Spleen (tissue), 11 donors: ENCODE measurements around the gene CHCHD3. TPM values are rescaled to one million over a fixed set of nuclear protein-coding genes. Genes with fewer than 3 reads are reported as not detected.

ENCODE experiments used
- DNase-seq: peaks from one replicate; pipeline ENCODE4 v3.0.0-alpha.2; 2020
- H3K27ac ChIP-seq, 8 donors: fragments of 200-600 bp; sonication (generic) in 7 of 8; 1 replicate in 4 of 8; 2 replicates in 4 of 8; pipeline versions ENCODE4 v1.5.0 to v1.8.0; 2016 to 2021; ENCODE audit warnings: inconsistent platforms in 4 of 8, mild to moderate bottlenecking in 4 of 8, moderate library complexity in 1 of 8
- H3K27me3 ChIP-seq, 7 donors: fragments of 200-600 bp; sonication (generic) in 6 of 7; replicated peaks in 1 of 7; 1 replicate in 4 of 7; 2 replicates in 3 of 7; pipeline versions ENCODE4 v1.5.0 to v1.8.0; 2016 to 2021; ENCODE audit warnings: inconsistent platforms in 3 of 7, mild to moderate bottlenecking in 1 of 7
- H3K36me3 ChIP-seq, 6 donors: fragments of 200-600 bp; sonication (generic) in 5 of 6; 1 replicate in 4 of 6; 2 replicates in 2 of 6; pipeline versions ENCODE4 v1.5.0 to v1.8.0; 2016 to 2021; ENCODE audit warnings: inconsistent platforms in 2 of 6
- H3K4me1 ChIP-seq, 6 donors: fragments of 200-600 bp; sonication (generic) in 5 of 6; 1 replicate in 3 of 6; 2 replicates in 3 of 6; pipeline versions ENCODE4 v1.5.0 to v1.8.0; 2016 to 2021; ENCODE audit warnings: inconsistent platforms in 3 of 6
- H3K4me3 ChIP-seq, 8 donors: fragments of 200-600 bp; sonication (generic) in 7 of 8; 1 replicate in 4 of 8; 2 replicates in 4 of 8; pipeline versions ENCODE4 v1.5.0 to v1.8.0; 2016 to 2021; ENCODE audit warnings: inconsistent platforms in 4 of 8, mild to moderate bottlenecking in 4 of 8, moderate library complexity in 2 of 8
- H3K9me3 ChIP-seq, 8 donors: fragments of 200-600 bp; sonication (generic) in 7 of 8; 1 replicate in 4 of 8; 2 replicates in 4 of 8; pipeline versions ENCODE4 v1.5.0 to v1.8.0; 2016 to 2021; ENCODE audit warnings: inconsistent platforms in 4 of 8
- CTCF ChIP-seq, 11 experiments: fragments of 200-600 bp in 7 of 11; fragments of 450-650 bp in 4 of 11; sonication (generic) in 4 of 11; IDR thresholded peaks in 8 of 11; conservative IDR thresholded peaks in 3 of 11; 1 replicate in 7 of 11; 2 replicates in 4 of 11; pipeline versions ENCODE4 v1.4.0 to v1.8.0; 2016 to 2021; ENCODE audit warnings: antibody characterized with exemption in 11 of 11, inconsistent platforms in 4 of 11, mild to moderate bottlenecking in 1 of 11
- POLR2A ChIP-seq, 3 donors: fragments of 450-650 bp; IDR thresholded peaks; one replicate each; pipeline ENCODE4 v1.5.1; 2017; ENCODE audit warnings: antibody characterized with exemption in 3 of 3, mild to moderate bottlenecking in 1 of 3
- POLR2AphosphoS5 ChIP-seq, 3 donors: sonication (generic); formaldehyde crosslinking; IDR thresholded peaks; one replicate each; pipeline ENCODE4 v1.5.1; 2017; ENCODE audit warnings: antibody characterized with exemption in 3 of 3
- WGBS, 5 donors: extraction: QIAGEN DNeasy Blood & Tissue Kit in 3 of 5; methylation state at CpG; one replicate each; pipeline versions ENCODE4 v1.1.5 to v1.1.7; 2013 to 2018; 5-methylcytosine and 5-hydroxymethylcytosine counted together
- intact Hi-C: fragments of 100-400 bp; cut with DNase I; formaldehyde crosslinking; loops from one replicate; pipeline ENCODE4 v1.15.0; 2023; ENCODE audit warnings: low total_unique reads
- polyA plus RNA-seq, 3 donors: library from polyadenylated mRNA; stranded (reverse); fragments of 200-250 nt; gene quantifications; one replicate each; pipeline ENCODE4 v1.2.1, GENCODE V29; 2013
- total RNA-seq, 7 donors: library from RNA; depleted of rRNA in 3 of 7; stranded (reverse); fragments of >200 nt in 3 of 7; fragmentation: NEBNext Ultra II Directional in 4 of 7; extraction: Animal tissue kit (Norgen Biotek cat#: 25700) in 4 of 7; gene quantifications; one replicate each; pipeline versions ENCODE4 v1.1.0 to v1.2.1, GENCODE V29; 2016 to 2021
- donor health status: healthy with polysubstance abuse.
- donor health status: DM: no; HTN: no; CAD: no; lungs with moderate emphysema.
- donor health status: DM: no; HTN: no; CAD: no.
- donor health status: Bipolar disorder and iron deficiency.
- donor health status: healthy.
- donor health status: DM: no; HTN: no; CAD: no.
- donor health status: DM: yes; HTN: yes; CAD: no.

CHCHD3 gene
- total and polyA plus RNA-seq, 10 donors: 18.6 to 60.3 (median 38.8) TPM

GRCh38 chr7:133110312-133110711, 28.4 kb upstream of the CHCHD3 start:
- WGBS, 5 donors: 85 to 93% (median 87%) methylated on average over 4 of the region's 4 CpGs
- no peaks in the 10 kb centered on the region for H3K4me1 ChIP-seq
- DNase-seq: no peak
- H3K27ac ChIP-seq: no peak overlapping the region
- no peaks in the 10 kb centered on the region for H3K36me3 ChIP-seq
- H3K27me3 ChIP-seq: peaks cover 0 to 14% (median 0%) of the 10 kb centered on the region in 7 donors
- TF ChIP-seq CTCF (IDR thresholded peaks at IDR 0.05 in 8 of 11, conservative IDR thresholded peaks at IDR 0.05 in 3 of 11) (no peak), POLR2A (IDR thresholded peaks at IDR 0.05) (no peak), POLR2AphosphoS5 (IDR thresholded peaks at IDR 0.05) (no peak)
- intact Hi-C loops: no loop called here
- H3K9me3 ChIP-seq: peaks cover 0 to 19% (median 3%) of the 10 kb centered on the region in 8 donors
- no peak overlapping the region for H3K4me3 ChIP-seq

DNA sequence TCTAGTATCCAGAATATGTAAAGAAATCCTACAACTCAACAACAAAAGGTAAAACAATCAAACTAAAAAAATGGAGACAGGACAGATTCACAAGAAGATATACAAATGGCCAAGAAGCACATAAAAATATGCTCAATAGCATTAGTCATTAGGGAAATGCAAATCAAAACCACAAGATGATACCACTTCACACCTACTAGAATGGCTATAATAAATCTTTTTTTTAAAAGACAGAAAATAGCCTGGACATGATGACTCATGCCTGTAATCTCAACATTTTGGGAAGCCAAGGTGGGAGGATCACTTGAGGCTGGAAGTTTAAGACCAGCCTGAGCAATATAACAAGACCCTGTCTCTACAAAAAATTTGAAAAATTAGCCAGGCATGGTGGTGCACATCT, 27.9 kb upstream of the CHCHD3 start:
- Histone ChIP-seq H3K4me3 (no peak overlapping the region), H3K9me3 (peaks cover 0 to 19% (median 3%) of the 10 kb centered on the region in 8 donors), H3K27me3 (peaks cover 0 to 12% (median 0%) of the 10 kb centered on the region in 7 donors), H3K36me3 (no peaks in the 10 kb centered on the region), H3K4me1 (no peaks in the 10 kb centered on the region), H3K27ac (no peak overlapping the region)
- no peak for DNase-seq
- intact Hi-C loops: no loop called here
- TF ChIP-seq CTCF (IDR thresholded peaks at IDR 0.05 in 8 of 11, conservative IDR thresholded peaks at IDR 0.05 in 3 of 11) (no peak), POLR2AphosphoS5 (IDR thresholded peaks at IDR 0.05) (no peak), POLR2A (IDR thresholded peaks at IDR 0.05) (no peak)

DNA sequence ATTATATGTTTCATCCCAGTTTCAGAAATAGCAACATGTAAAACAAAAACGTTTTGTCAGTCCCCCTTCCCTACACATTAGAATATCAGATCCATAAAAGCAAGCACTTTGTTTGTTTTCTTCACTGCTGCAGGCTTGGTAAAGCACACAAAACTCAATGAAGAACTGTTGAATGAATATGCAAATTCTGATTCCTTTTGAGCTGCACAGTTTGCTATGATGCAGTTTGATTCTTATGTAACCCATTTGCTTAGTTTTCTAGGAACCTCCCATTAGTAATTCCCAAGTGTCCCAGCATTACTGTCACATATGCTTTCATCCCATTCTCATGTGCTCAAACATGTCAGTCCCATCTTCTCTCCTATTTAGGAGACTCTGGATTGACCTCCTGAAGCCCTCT, 26.1 kb upstream of the CHCHD3 start:
- no peak for TF ChIP-seq POLR2A (IDR thresholded peaks at IDR 0.05)
- TF ChIP-seq POLR2AphosphoS5 (IDR thresholded peaks at IDR 0.05): no peak
- TF ChIP-seq CTCF (IDR thresholded peaks at IDR 0.05 in 8 of 11, conservative IDR thresholded peaks at IDR 0.05 in 3 of 11): no peak
- 29 to 53% (median 48%) methylated on average over 1 of the region's 1 CpG for WGBS, 5 donors
- intact Hi-C loops: no loop called here

GRCh38 chr7:133102276-133103060, 20.6 kb upstream of the CHCHD3 start:
- DNase-seq: no peak
- no peak overlapping the region for H3K4me3 ChIP-seq
- no peak overlapping the region for H3K27ac ChIP-seq
- H3K36me3 ChIP-seq: no peaks in the 10 kb centered on the region
- H3K4me1 ChIP-seq: no peaks in the 10 kb centered on the region
- peaks cover 0 to under 1% (median 0%) of the 10 kb centered on the region in 7 donors for H3K27me3 ChIP-seq
- WGBS, 5 donors: 80 to 86% (median 83%) methylated on average over 6 of the region's 6 CpGs
- no peaks in the 10 kb centered on the region for H3K9me3 ChIP-seq
- no peak for TF ChIP-seq POLR2AphosphoS5 (IDR thresholded peaks at IDR 0.05)
- TF ChIP-seq CTCF (IDR thresholded peaks at IDR 0.05 in 8 of 11, conservative IDR thresholded peaks at IDR 0.05 in 3 of 11): no peak
- TF ChIP-seq POLR2A (IDR thresholded peaks at IDR 0.05): no peak
- intact Hi-C loops: no loop called here

More for the DNA sequence above, 26.1 kb upstream of the CHCHD3 start:
- Histone ChIP-seq H3K36me3 (no peaks in the 10 kb centered on the region), H3K27ac (no peak overlapping the region), H3K4me1 (no peaks in the 10 kb centered on the region), H3K9me3 (peaks cover 0 to 19% (median 3%) of the 10 kb centered on the region in 8 donors), H3K4me3 (no peak overlapping the region), H3K27me3 (peaks cover 0 to 11% (median 0%) of the 10 kb centered on the region in 7 donors)
- DNase-seq: no peak
